Measurements from ENCODE around the gene HIVEP2.

DNA sequence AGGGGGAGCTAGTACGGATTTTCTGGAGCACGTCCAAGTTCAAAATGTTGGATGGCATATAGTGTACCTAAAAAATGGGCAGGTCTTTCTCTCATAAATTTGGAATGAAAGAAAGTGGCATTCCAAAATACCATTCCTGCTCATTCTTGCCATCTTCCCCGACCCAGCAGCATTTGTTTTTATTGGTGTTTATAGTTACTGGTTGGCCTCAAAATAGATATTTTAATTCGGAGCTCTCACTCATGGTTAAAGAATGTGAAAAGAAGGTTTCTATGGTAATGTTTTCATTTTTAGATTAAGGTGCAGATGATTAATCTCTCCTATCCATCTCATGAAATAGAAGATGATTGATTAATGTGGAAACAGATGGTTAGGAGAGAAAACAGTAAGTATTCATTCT lies 204.5 kb downstream of the HIVEP2 start:
- TF ChIP-seq CTCF (conservative IDR thresholded peaks at IDR 0.05; ENCODE audit: low read depth, low read length) (no peak), EZH2phosphoT487 (IDR thresholded peaks at IDR 0.05; ENCODE audit: borderline replicate concordance, low read length) (no peak), EZH2 (IDR thresholded peaks at IDR 0.05; ENCODE audit: low read length, unreplicated experiment) (no peak)

Measured in PC-3 (cell line).